ENCODE measurements around the gene CRELD2.

GRCh38 chr22:49877642-49878041, 40.8 kb upstream of the CRELD2 start:
- TF ChIP-seq MAZ (IDR thresholded peaks at IDR 0.05; ENCODE audit: borderline replicate concordance, low read depth, low read length) (no peak), CTCF (conservative IDR thresholded peaks at IDR 0.05; ENCODE audit: low read depth, low read length) (no peak), SMC3 (IDR thresholded peaks at IDR 0.05; ENCODE audit: low read depth, low read length) (no peak), CEBPB (IDR thresholded peaks at IDR 0.05; ENCODE audit: low read depth, low read length) (no peak)

All from IMR-90 (cell line).